Effector CD4-positive, alpha-beta T cell (primary cell): ENCODE measurements around the gene FGD5.
"Not testable (repeated sequence)": the region's sequence is repeated elsewhere in the genome, so short reads cannot be mapped to it uniquely, and the experiment has no call there.

Experiments
- DNase-seq: peaks from one replicate; pipeline ENCODE4 v3.0.0-alpha.2; 2020

FGD5 gene

GRCh38 chr3:14879211-14879874 is 60.6 kb downstream of the FGD5 start:
- DNase-seq, result no peak

GRCh38 chr3:14880447-14881106 is 61.8 kb downstream of the FGD5 start:
- no peak for DNase-seq

- no peak for DNase-seq
Observed at GRCh38 chr3:14883226-14883625, 64.5 kb downstream of the FGD5 start.

- no peak for DNase-seq
Observed at GRCh38 chr3:14884665-14885064, 65.9 kb downstream of the FGD5 start.

GRCh38 chr3:14885307-14885706 is 66.5 kb downstream of the FGD5 start:
- DNase-seq, result no peak

- DNase-seq, result no peak
Observed at GRCh38 chr3:14886101-14886500, 67.3 kb downstream of the FGD5 start.

- DNase-seq, result no peak
Observed at GRCh38 chr3:14889205-14889604, 70.4 kb downstream of the FGD5 start.

- DNase-seq, result no peak
Observed at GRCh38 chr3:14889943-14890342, 71.2 kb downstream of the FGD5 start.

GRCh38 chr3:14890476-14890875 is 71.7 kb downstream of the FGD5 start:
- DNase-seq, result no peak

- no peak for DNase-seq
Observed at GRCh38 chr3:14891135-14892132, 72.7 kb downstream of the FGD5 start.

GRCh38 chr3:14892226-14892625 is 73.5 kb downstream of the FGD5 start:
- DNase-seq, result no peak

- no peak for DNase-seq
Observed at GRCh38 chr3:14894085-14894484, 75.3 kb downstream of the FGD5 start.

- no peak for DNase-seq
Observed at GRCh38 chr3:14897266-14897665, 78.5 kb downstream of the FGD5 start.

- DNase-seq, result no peak
Observed at GRCh38 chr3:14898929-14899328, 80.2 kb downstream of the FGD5 start.

GRCh38 chr3:14899993-14900618 is 81.3 kb downstream of the FGD5 start:
- no peak for DNase-seq

GRCh38 chr3:14900881-14901873 is 82.4 kb downstream of the FGD5 start:
- DNase-seq, result no peak

- no peak for DNase-seq
Observed at GRCh38 chr3:14902719-14903118, 84.0 kb downstream of the FGD5 start.

- DNase-seq, result not testable (repeated sequence)
Observed at GRCh38 chr3:14903501-14903900, 84.7 kb downstream of the FGD5 start.

- no peak for DNase-seq
Observed at GRCh38 chr3:14905055-14905657, 86.4 kb downstream of the FGD5 start.

- DNase-seq, result no peak
Observed at GRCh38 chr3:14906355-14906971, 87.7 kb downstream of the FGD5 start.
